ENCODE measurements around the gene FAM20C.

FAM20C gene

DNA sequence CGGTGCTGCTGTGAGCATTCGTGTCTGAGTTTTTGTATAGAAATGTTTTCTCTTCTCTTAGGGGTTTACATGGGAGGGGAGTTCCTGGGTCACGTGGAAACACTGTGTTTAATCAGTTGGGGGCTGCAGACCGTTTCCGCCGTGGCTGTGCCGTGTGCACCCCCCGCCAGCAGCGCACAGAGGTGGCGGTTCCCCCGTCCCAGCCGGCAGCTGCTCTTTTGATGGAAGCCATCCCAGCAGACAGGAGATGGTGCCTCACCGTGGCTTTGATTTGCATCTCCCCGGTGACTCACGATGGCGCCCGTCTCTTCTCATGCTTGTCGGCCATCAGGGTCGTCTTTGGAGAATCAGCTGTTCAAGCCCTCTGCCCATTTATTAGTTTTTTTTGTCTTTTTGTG is 62.7 kb downstream of the FAM20C start:
- H3K4me3 ChIP-seq (ENCODE audit: control insufficient read depth, low read depth, low read length), result no peak overlapping the region
- DNase-seq (ENCODE audit: low read depth), result no peak
- TF ChIP-seq, protein P1, sequence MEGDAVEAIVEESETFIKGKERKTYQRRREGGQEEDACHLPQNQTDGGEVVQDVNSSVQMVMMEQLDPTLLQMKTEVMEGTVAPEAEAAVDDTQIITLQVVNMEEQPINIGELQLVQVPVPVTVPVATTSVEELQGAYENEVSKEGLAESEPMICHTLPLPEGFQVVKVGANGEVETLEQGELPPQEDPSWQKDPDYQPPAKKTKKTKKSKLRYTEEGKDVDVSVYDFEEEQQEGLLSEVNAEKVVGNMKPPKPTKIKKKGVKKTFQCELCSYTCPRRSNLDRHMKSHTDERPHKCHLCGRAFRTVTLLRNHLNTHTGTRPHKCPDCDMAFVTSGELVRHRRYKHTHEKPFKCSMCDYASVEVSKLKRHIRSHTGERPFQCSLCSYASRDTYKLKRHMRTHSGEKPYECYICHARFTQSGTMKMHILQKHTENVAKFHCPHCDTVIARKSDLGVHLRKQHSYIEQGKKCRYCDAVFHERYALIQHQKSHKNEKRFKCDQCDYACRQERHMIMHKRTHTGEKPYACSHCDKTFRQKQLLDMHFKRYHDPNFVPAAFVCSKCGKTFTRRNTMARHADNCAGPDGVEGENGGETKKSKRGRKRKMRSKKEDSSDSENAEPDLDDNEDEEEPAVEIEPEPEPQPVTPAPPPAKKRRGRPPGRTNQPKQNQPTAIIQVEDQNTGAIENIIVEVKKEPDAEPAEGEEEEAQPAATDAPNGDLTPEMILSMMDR (IDR thresholded peaks at IDR 0.05; ENCODE audit: control insufficient read depth, insufficient read depth, low read depth, low read length, missing control alignments), result no peak

DNA sequence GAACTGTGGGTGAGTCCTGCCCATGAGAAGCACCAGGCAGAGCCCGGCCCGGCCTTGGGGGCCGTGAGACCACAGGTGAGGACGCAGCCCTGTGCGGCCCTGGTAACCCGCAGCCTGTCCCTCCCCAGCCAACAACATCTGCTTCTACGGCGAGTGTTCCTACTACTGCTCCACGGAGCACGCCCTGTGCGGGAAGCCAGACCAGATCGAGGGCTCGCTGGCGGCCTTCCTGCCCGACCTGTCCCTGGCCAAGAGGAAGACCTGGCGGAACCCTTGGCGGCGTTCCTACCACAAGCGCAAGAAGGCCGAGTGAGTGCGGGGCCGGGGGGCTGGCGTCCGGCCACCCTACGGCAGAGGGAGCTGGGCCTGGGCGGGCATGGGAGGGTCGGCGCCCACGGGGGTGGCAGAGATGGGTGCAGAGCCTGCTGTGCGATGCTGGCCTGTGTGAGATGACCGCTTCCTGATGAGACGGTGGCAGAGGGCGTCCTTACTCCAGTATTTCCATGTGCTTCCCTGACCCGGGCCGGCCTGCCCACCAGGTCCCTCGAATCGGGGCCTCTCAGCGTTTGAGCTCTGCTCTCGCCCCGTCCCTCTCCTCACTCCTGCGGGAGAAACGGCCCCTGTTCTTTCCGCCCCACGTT is 63.5 kb downstream of the FAM20C start:
- DNase-seq (ENCODE audit: low read depth), result no peak
- TF ChIP-seq, protein P1 (IDR thresholded peaks at IDR 0.05; ENCODE audit: control insufficient read depth, insufficient read depth, low read depth, low read length, missing control alignments), result no peak

DNA sequence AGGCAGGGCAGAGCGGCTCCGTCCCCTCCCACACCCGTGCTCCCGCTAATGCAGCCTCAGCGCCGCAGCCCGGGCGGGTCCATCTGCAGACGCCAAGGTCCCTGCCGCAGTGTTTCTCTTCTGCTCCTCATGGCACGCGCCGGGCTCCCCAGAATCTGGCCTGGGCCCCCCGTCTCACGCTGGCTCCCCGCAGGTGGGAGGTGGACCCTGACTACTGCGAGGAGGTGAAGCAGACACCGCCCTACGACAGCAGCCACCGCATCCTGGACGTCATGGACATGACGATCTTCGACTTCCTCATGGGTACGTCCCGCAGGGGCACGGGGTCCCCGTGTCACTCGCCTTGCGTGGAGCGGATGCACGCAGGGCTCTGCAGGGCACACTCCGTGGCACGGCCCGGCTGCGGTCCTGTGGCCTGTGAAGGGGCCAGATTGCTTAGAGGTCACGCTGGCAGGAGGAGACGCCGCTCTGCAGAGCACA is 64.1 kb downstream of the FAM20C start:
- TF ChIP-seq, protein P1 (IDR thresholded peaks at IDR 0.05; ENCODE audit: control insufficient read depth, insufficient read depth, low read depth, low read length, missing control alignments), result no peak
- DNase-seq (ENCODE audit: low read depth), result no peak
- no peak overlapping the region for H3K4me3 ChIP-seq (ENCODE audit: control insufficient read depth, low read depth, low read length)

More for the DNA sequence above, 63.5 kb downstream of the FAM20C start:
- no peak overlapping the region for H3K4me3 ChIP-seq (ENCODE audit: control insufficient read depth, low read depth, low read length)

DNA sequence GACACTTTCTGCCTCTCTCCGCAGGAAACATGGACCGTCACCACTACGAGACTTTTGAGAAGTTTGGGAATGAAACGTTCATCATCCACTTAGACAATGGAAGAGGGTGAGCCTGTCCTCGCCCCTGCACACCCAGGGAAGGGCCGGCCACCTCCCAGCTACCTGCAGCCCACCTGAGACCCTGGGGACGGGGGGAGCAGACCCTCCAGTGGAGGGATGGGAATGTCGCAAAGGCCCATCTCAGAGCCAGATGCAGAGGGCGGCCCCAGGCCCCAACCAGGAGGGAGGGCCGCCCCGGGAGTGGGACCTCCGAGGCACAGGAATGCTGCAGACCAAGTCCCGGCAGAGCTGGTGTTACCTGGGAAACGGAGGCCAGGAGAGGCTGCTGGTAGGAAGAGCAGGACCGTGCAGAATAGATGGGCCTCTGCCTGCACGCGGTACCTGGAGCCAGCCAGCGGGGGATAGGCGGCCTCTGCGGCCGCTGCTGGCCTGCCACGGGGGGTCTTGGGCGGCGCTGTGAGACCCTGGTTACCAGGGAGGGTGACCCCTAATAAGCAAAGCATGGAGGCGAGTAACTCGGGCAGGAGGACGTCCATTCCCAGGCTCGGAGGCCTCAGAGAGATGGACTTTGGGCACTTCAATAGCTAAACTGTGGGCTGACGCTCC is 64.7 kb downstream of the FAM20C start:
- DNase-seq (ENCODE audit: low read depth), result no peak
- TF ChIP-seq, protein P1 (IDR thresholded peaks at IDR 0.05; ENCODE audit: control insufficient read depth, insufficient read depth, low read depth, low read length, missing control alignments), result no peak
- no peak overlapping the region for H3K4me3 ChIP-seq (ENCODE audit: control insufficient read depth, low read depth, low read length)

DNA sequence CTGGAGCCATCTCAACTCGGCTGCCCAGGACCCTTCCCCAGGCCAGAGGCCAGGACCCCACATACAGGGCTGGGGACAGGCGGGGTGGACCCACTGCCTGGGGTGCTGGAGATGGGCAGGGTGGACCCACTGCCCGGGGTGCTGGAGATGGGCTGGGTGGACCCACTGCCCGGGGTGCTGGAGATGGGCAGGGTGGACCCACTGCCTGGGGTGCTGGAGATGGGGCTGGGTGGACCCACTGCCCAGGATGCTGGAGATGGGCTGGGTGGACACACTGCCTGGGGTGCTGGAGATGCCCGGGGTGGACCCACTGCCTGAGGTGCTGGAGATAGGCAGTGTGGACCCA is 65.2 kb downstream of the FAM20C start:
- TF ChIP-seq, protein P1 (IDR thresholded peaks at IDR 0.05; ENCODE audit: control insufficient read depth, insufficient read depth, low read depth, low read length, missing control alignments), result no peak
- no peak overlapping the region for H3K4me3 ChIP-seq (ENCODE audit: control insufficient read depth, low read depth, low read length)
- no peak for DNase-seq (ENCODE audit: low read depth)

DNA sequence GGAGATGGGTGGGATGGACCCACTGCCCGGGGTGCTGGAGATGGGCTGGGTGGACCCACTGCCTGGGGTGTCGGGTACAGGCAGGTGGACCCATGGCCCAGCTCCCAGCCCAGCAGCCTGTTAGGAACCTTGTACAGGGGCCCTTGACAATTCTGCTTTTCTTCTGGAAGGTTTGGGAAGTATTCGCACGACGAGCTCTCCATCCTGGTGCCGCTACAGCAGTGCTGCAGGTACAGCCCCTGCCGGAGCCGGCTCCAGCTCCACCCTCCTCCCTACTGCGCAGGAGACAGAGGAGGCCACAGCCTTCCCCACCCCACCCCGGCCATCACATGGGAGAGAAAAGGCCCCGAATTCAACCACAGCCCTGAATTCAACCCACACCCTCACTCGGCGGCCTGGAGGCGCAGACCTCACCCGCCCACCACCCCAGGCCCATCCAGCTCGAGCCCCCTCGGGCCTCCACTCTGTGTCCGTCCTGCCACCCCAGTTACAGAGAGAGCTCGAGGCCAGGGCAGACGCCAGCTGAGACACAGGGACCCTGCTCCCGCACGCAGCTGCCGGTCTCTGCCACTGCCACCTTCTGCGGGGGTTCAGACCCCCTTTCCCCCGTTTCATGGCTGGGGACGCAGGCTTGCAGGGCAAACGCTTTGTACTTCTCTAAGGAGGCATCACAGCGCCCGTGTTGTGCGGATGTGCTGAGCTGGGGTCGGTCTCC is 66.3 kb downstream of the FAM20C start:
- DNase-seq (ENCODE audit: low read depth), result no peak
- TF ChIP-seq, protein P1 (IDR thresholded peaks at IDR 0.05; ENCODE audit: control insufficient read depth, insufficient read depth, low read depth, low read length, missing control alignments), result no peak
- H3K4me3 ChIP-seq (ENCODE audit: control insufficient read depth, low read depth, low read length), result no peak overlapping the region

Measured in AG09309 (cell line).